ENCODE results near the gene NGEF. TPM values are rescaled to one million over a fixed set of nuclear protein-coding genes. Genes with fewer than 3 reads are reported as not detected.

NGEF gene
- total RNA-seq, 1 donor from 2014 or later: 0.16 TPM

DNA sequence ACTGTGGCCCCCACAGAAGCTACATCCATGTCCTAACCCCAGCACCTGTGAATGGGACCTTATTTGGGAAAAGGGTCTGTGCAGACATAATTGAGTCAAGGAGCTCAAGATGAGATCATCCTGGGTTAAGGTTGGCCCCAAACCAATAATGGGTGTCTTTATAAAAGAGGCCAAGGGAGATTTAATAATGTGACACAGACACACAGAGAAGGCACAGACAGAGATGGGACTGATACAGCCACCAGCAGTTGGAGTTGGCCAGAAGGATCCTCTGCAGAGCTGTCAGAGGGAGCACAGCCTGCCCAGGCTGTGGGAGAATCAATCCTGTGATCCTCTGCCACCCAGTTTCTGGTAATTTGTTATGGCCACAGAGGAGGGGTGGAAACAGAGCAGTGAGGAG, 116.9 kb downstream of the NGEF start:
- Histone ChIP-seq H3K27me3 (ENCODE audit: insufficient read depth, low read length) (no peaks in the 10 kb centered on the region), H4K20me1 (ENCODE audit: insufficient read depth, low read length) (no peaks in the 10 kb centered on the region), H3K9ac (ENCODE audit: low read length) (no peak overlapping the region), H3K4me3 (ENCODE audit: insufficient read depth, low read depth, low read length) (no peak overlapping the region), H3K27ac (ENCODE audit: low read depth, low read length) (no peak overlapping the region), H3K9me3 (ENCODE audit: insufficient read depth, low read depth, low read length) (no peaks in the 10 kb centered on the region), H3K36me3 (ENCODE audit: insufficient read depth, low read length) (no peaks in the 10 kb centered on the region), H3K79me2 (ENCODE audit: insufficient read depth, low read length) (no peaks in the 10 kb centered on the region), H3K4me2 (ENCODE audit: low read length) (no peak overlapping the region), H3K4me1 (ENCODE audit: insufficient read depth, low read length) (peaks cover 11% of the 10 kb centered on the region), H2AFZ (ENCODE audit: low read depth, low read length) (no peak overlapping the region)
- FAIRE-seq (no peak), DNase-seq (ENCODE audit: low read depth) (no peak)
- Mint-ChIP-seq H3K27me3 (ENCODE audit: low read depth, unreplicated experiment) (peaks cover 21% of the 10 kb centered on the region), H3K27ac (ENCODE audit: unreplicated experiment) (no peak overlapping the region), H3K36me3 (ENCODE audit: low read depth, unreplicated experiment) (no peaks in the 10 kb centered on the region), H3K4me1 (ENCODE audit: low read depth, unreplicated experiment) (peaks cover 5% of the 10 kb centered on the region), H3K4me3 (ENCODE audit: unreplicated experiment) (no peak overlapping the region), H3K9me3 (ENCODE audit: unreplicated experiment) (no peaks in the 10 kb centered on the region)
- TF ChIP-seq, protein P1, sequence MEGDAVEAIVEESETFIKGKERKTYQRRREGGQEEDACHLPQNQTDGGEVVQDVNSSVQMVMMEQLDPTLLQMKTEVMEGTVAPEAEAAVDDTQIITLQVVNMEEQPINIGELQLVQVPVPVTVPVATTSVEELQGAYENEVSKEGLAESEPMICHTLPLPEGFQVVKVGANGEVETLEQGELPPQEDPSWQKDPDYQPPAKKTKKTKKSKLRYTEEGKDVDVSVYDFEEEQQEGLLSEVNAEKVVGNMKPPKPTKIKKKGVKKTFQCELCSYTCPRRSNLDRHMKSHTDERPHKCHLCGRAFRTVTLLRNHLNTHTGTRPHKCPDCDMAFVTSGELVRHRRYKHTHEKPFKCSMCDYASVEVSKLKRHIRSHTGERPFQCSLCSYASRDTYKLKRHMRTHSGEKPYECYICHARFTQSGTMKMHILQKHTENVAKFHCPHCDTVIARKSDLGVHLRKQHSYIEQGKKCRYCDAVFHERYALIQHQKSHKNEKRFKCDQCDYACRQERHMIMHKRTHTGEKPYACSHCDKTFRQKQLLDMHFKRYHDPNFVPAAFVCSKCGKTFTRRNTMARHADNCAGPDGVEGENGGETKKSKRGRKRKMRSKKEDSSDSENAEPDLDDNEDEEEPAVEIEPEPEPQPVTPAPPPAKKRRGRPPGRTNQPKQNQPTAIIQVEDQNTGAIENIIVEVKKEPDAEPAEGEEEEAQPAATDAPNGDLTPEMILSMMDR (IDR thresholded peaks at IDR 0.05; ENCODE audit: insufficient read depth, low read depth, low read length): no peak
- no peak for TF ChIP-seq EZH2 (IDR thresholded peaks at IDR 0.05; ENCODE audit: insufficient read depth, low read length)

- Histone ChIP-seq H3K27ac (ENCODE audit: low read depth, low read length) (no peak overlapping the region), H3K79me2 (ENCODE audit: insufficient read depth, low read length) (no peaks in the 10 kb centered on the region), H4K20me1 (ENCODE audit: insufficient read depth, low read length) (no peaks in the 10 kb centered on the region), H3K27me3 (ENCODE audit: insufficient read depth, low read length) (no peaks in the 10 kb centered on the region), H3K4me3 (ENCODE audit: insufficient read depth, low read depth, low read length) (no peak overlapping the region), H3K4me2 (ENCODE audit: low read length) (no peak overlapping the region), H2AFZ (ENCODE audit: low read depth, low read length) (no peak overlapping the region), H3K36me3 (ENCODE audit: insufficient read depth, low read length) (no peaks in the 10 kb centered on the region), H3K9ac (ENCODE audit: low read length) (no peak overlapping the region), H3K4me1 (ENCODE audit: insufficient read depth, low read length) (peaks cover 14% of the 10 kb centered on the region), H3K9me3 (ENCODE audit: insufficient read depth, low read depth, low read length) (no peaks in the 10 kb centered on the region)
- no peak for DNase-seq (ENCODE audit: low read depth)
- no peaks in the 10 kb centered on the region for H3K36me3 Mint-ChIP-seq (ENCODE audit: low read depth, unreplicated experiment)
- TF ChIP-seq EZH2 (IDR thresholded peaks at IDR 0.05; ENCODE audit: insufficient read depth, low read length): no peak
- H3K9me3 Mint-ChIP-seq (ENCODE audit: unreplicated experiment): peaks cover under 1% of the 10 kb centered on the region
- peaks cover 27% of the 10 kb centered on the region for H3K27me3 Mint-ChIP-seq (ENCODE audit: low read depth, unreplicated experiment)
- FAIRE-seq: no peak
- H3K27ac Mint-ChIP-seq (ENCODE audit: unreplicated experiment): no peak overlapping the region
- peaks cover 14% of the 10 kb centered on the region for H3K4me1 Mint-ChIP-seq (ENCODE audit: low read depth, unreplicated experiment)
- H3K4me3 Mint-ChIP-seq (ENCODE audit: unreplicated experiment): no peak overlapping the region
These were observed 118.3 kb downstream of the NGEF start for GRCh38 chr2:232894746-232895145.

- Histone ChIP-seq H3K9ac (ENCODE audit: low read length) (no peak overlapping the region), H3K4me3 (ENCODE audit: insufficient read depth, low read depth, low read length) (no peak overlapping the region), H3K27me3 (ENCODE audit: insufficient read depth, low read length) (no peaks in the 10 kb centered on the region), H2AFZ (ENCODE audit: low read depth, low read length) (no peak overlapping the region), H3K27ac (ENCODE audit: low read depth, low read length) (no peak overlapping the region), H3K36me3 (ENCODE audit: insufficient read depth, low read length) (no peaks in the 10 kb centered on the region), H3K4me1 (ENCODE audit: insufficient read depth, low read length) (peaks cover 14% of the 10 kb centered on the region), H4K20me1 (ENCODE audit: insufficient read depth, low read length) (no peaks in the 10 kb centered on the region), H3K79me2 (ENCODE audit: insufficient read depth, low read length) (no peaks in the 10 kb centered on the region), H3K9me3 (ENCODE audit: insufficient read depth, low read depth, low read length) (no peaks in the 10 kb centered on the region), H3K4me2 (ENCODE audit: low read length) (no peak overlapping the region)
- no peak for TF ChIP-seq EZH2 (IDR thresholded peaks at IDR 0.05; ENCODE audit: insufficient read depth, low read length)
- TF ChIP-seq, protein P1 (IDR thresholded peaks at IDR 0.05; ENCODE audit: insufficient read depth, low read depth, low read length): no peak
- Mint-ChIP-seq H3K4me1 (ENCODE audit: low read depth, unreplicated experiment) (peaks cover 14% of the 10 kb centered on the region), H3K27me3 (ENCODE audit: low read depth, unreplicated experiment) (peaks cover 31% of the 10 kb centered on the region), H3K4me3 (ENCODE audit: unreplicated experiment) (no peak overlapping the region), H3K9me3 (ENCODE audit: unreplicated experiment) (peaks cover 1% of the 10 kb centered on the region), H3K36me3 (ENCODE audit: low read depth, unreplicated experiment) (no peaks in the 10 kb centered on the region), H3K27ac (ENCODE audit: unreplicated experiment) (no peak overlapping the region)
- FAIRE-seq: no peak
- no peak for DNase-seq (ENCODE audit: low read depth)
These were observed 118.8 kb downstream of the NGEF start for GRCh38 chr2:232894251-232894650.
